Measurements from ENCODE around the gene PEX7. TPM values are rescaled to one million over a fixed set of nuclear protein-coding genes. Genes with fewer than 3 reads are reported as not detected.
"Not testable (repeated sequence)": the region's sequence is repeated elsewhere in the genome, so short reads cannot be mapped to it uniquely, and the experiment has no call there.

PEX7 gene
- total RNA-seq, 1 donor from 2014 or later: 10.4 TPM

GRCh38 chr6:136932599-136932998, 110.2 kb downstream of the PEX7 start:
- Histone ChIP-seq H3K4me1 (ENCODE audit: control insufficient read depth in 3 of 3, insufficient read depth in 3 of 3, low read length in 3 of 3) (no peaks in the 10 kb centered on the region), H3K9me3 (ENCODE audit: control insufficient read depth in 3 of 3, low read length in 3 of 3) (no peaks in the 10 kb centered on the region), H3K36me3 (ENCODE audit: control insufficient read depth in 3 of 3, insufficient read depth in 3 of 3, low read length in 3 of 3) (no peaks in the 10 kb centered on the region), H3K9ac (ENCODE audit: low read depth in 1 of 3, low read length in 3 of 3) (no peak overlapping the region), H3K27ac (ENCODE audit: low read depth, low read length) (no peak overlapping the region), H3K27me3 (ENCODE audit: control insufficient read depth in 3 of 3, insufficient read depth in 3 of 3, low read length in 3 of 3) (peaks cover 0 to 4% (median 3%) of the 10 kb centered on the region in 3 donors), H3K4me3 (ENCODE audit: low read length in 3 of 3) (no peak overlapping the region)

- Histone ChIP-seq H3K27ac (ENCODE audit: low read depth, low read length) (no peak overlapping the region), H3K27me3 (ENCODE audit: control insufficient read depth in 3 of 3, insufficient read depth in 3 of 3, low read length in 3 of 3) (no peaks in the 10 kb centered on the region), H3K4me1 (ENCODE audit: control insufficient read depth in 3 of 3, insufficient read depth in 3 of 3, low read length in 3 of 3) (no peaks in the 10 kb centered on the region), H3K9ac (ENCODE audit: low read depth in 1 of 3, low read length in 3 of 3) (no peak overlapping the region), H3K4me3 (ENCODE audit: low read length in 3 of 3) (no peak overlapping the region), H3K36me3 (ENCODE audit: control insufficient read depth in 3 of 3, insufficient read depth in 3 of 3, low read length in 3 of 3) (no peaks in the 10 kb centered on the region), H3K9me3 (ENCODE audit: control insufficient read depth in 3 of 3, low read length in 3 of 3) (no peaks in the 10 kb centered on the region)
These were observed 122.7 kb downstream of the PEX7 start for GRCh38 chr6:136945072-136945471.

GRCh38 chr6:136945711-136946121, 123.3 kb downstream of the PEX7 start:
- H3K36me3 ChIP-seq (ENCODE audit: control insufficient read depth in 3 of 3, insufficient read depth in 3 of 3, low read length in 3 of 3): no peaks in the 10 kb centered on the region
- no peaks in the 10 kb centered on the region for H3K4me1 ChIP-seq (ENCODE audit: control insufficient read depth in 3 of 3, insufficient read depth in 3 of 3, low read length in 3 of 3)
- no peak overlapping the region for H3K9ac ChIP-seq (ENCODE audit: low read depth in 1 of 3, low read length in 3 of 3)
- H3K4me3 ChIP-seq (ENCODE audit: low read length in 3 of 3): no peak overlapping the region
- no peaks in the 10 kb centered on the region for H3K27me3 ChIP-seq (ENCODE audit: control insufficient read depth in 3 of 3, insufficient read depth in 3 of 3, low read length in 3 of 3)
- no peak overlapping the region for H3K27ac ChIP-seq (ENCODE audit: low read depth, low read length)
- no peaks in the 10 kb centered on the region for H3K9me3 ChIP-seq (ENCODE audit: control insufficient read depth in 3 of 3, low read length in 3 of 3)

GRCh38 chr6:136947037-136947436, 124.6 kb downstream of the PEX7 start:
- no peak overlapping the region for H3K9ac ChIP-seq (ENCODE audit: low read depth in 1 of 3, low read length in 3 of 3)
- no peak overlapping the region for H3K4me3 ChIP-seq (ENCODE audit: low read length in 3 of 3)
- no peaks in the 10 kb centered on the region for H3K36me3 ChIP-seq (ENCODE audit: control insufficient read depth in 3 of 3, insufficient read depth in 3 of 3, low read length in 3 of 3)
- no peak overlapping the region for H3K27ac ChIP-seq (ENCODE audit: low read depth, low read length)
- no peaks in the 10 kb centered on the region for H3K27me3 ChIP-seq (ENCODE audit: control insufficient read depth in 3 of 3, insufficient read depth in 3 of 3, low read length in 3 of 3)
- H3K4me1 ChIP-seq (ENCODE audit: control insufficient read depth in 3 of 3, insufficient read depth in 3 of 3, low read length in 3 of 3): no peaks in the 10 kb centered on the region
- no peaks in the 10 kb centered on the region for H3K9me3 ChIP-seq (ENCODE audit: control insufficient read depth in 3 of 3, low read length in 3 of 3)

DNA sequence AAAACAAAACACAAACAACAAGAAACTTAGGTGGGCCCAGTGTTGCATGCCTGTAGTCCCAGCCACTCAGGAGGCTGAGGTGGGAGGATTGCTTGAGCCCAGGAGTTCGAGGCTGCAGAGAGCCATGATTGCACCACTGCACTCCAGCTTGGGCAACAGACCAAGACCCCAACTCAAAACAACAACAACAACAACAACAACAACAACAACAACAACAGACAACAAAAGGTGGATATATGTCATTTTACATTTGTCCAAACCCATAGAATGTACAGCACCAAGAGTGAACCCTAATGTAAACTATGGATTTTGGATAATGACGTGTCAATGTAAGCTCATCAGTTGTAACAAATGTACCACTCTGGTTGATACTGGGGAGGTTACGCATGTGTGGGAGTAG, 127.6 kb downstream of the PEX7 start:
- not testable (repeated sequence) for H3K27ac ChIP-seq (ENCODE audit: low read depth, low read length); H3K4me3 ChIP-seq (ENCODE audit: low read length in 3 of 3); H3K9me3 ChIP-seq (ENCODE audit: control insufficient read depth in 3 of 3, low read length in 3 of 3); H3K36me3 ChIP-seq (ENCODE audit: control insufficient read depth in 3 of 3, insufficient read depth in 3 of 3, low read length in 3 of 3); H3K4me1 ChIP-seq (ENCODE audit: control insufficient read depth in 3 of 3, insufficient read depth in 3 of 3, low read length in 3 of 3); H3K9ac ChIP-seq (ENCODE audit: low read depth in 1 of 3, low read length in 3 of 3); H3K27me3 ChIP-seq (ENCODE audit: control insufficient read depth in 3 of 3, insufficient read depth in 3 of 3, low read length in 3 of 3)

- no peaks in the 10 kb centered on the region for H3K4me1 ChIP-seq (ENCODE audit: control insufficient read depth in 3 of 3, insufficient read depth in 3 of 3, low read length in 3 of 3)
- no peak overlapping the region for H3K27ac ChIP-seq (ENCODE audit: low read depth, low read length)
- no peak overlapping the region for H3K4me3 ChIP-seq (ENCODE audit: low read length in 3 of 3)
- H3K9ac ChIP-seq (ENCODE audit: low read depth in 1 of 3, low read length in 3 of 3): no peak overlapping the region
- H3K9me3 ChIP-seq (ENCODE audit: control insufficient read depth in 3 of 3, low read length in 3 of 3): no peaks in the 10 kb centered on the region
- H3K36me3 ChIP-seq (ENCODE audit: control insufficient read depth in 3 of 3, insufficient read depth in 3 of 3, low read length in 3 of 3): no peaks in the 10 kb centered on the region
- no peaks in the 10 kb centered on the region for H3K27me3 ChIP-seq (ENCODE audit: control insufficient read depth in 3 of 3, insufficient read depth in 3 of 3, low read length in 3 of 3)
These were observed 128.2 kb downstream of the PEX7 start for GRCh38 chr6:136950436-136951126.

DNA sequence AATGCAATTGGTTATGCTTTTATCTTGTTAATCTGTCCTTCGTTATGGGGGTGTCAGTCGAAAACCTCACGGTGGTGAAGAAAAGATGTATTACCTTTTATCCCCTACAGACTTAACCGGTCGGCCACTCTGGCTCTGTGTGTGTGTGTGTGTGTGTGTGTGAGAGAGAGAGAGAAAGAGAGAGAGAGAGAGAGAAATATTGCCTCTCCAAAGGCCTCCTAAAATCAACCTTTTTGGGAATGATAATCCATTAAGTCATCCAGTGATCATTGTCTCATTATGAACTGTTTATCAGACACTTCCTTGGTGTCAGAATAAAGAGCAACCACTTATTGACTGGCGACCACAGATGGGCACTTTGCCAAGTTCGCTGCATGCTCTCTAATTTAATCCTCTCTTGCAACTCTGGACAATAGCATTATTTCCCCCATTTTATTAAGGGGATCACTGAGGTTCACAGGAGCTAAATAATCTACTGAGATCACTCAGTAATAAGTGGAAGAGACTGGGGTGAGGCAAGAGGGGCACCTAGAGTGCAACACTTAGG, 130.4 kb downstream of the PEX7 start:
- no peaks in the 10 kb centered on the region for H3K9me3 ChIP-seq (ENCODE audit: control insufficient read depth in 3 of 3, low read length in 3 of 3)
- H3K27ac ChIP-seq (ENCODE audit: low read depth, low read length): no peak overlapping the region
- no peak overlapping the region for H3K9ac ChIP-seq (ENCODE audit: low read depth in 1 of 3, low read length in 3 of 3)
- no peak overlapping the region for H3K4me3 ChIP-seq (ENCODE audit: low read length in 3 of 3)
- no peaks in the 10 kb centered on the region for H3K27me3 ChIP-seq (ENCODE audit: control insufficient read depth in 3 of 3, insufficient read depth in 3 of 3, low read length in 3 of 3)
- no peaks in the 10 kb centered on the region for H3K4me1 ChIP-seq (ENCODE audit: control insufficient read depth in 3 of 3, insufficient read depth in 3 of 3, low read length in 3 of 3)
- no peaks in the 10 kb centered on the region for H3K36me3 ChIP-seq (ENCODE audit: control insufficient read depth in 3 of 3, insufficient read depth in 3 of 3, low read length in 3 of 3)

GRCh38 chr6:136955123-136955522, 132.7 kb downstream of the PEX7 start:
- Histone ChIP-seq H3K36me3 (ENCODE audit: control insufficient read depth in 3 of 3, insufficient read depth in 3 of 3, low read length in 3 of 3) (no peaks in the 10 kb centered on the region), H3K9ac (ENCODE audit: low read depth in 1 of 3, low read length in 3 of 3) (no peak overlapping the region), H3K4me1 (ENCODE audit: control insufficient read depth in 3 of 3, insufficient read depth in 3 of 3, low read length in 3 of 3) (no peaks in the 10 kb centered on the region), H3K4me3 (ENCODE audit: low read length in 3 of 3) (no peak overlapping the region), H3K9me3 (ENCODE audit: control insufficient read depth in 3 of 3, low read length in 3 of 3) (no peaks in the 10 kb centered on the region), H3K27ac (ENCODE audit: low read depth, low read length) (no peak overlapping the region), H3K27me3 (ENCODE audit: control insufficient read depth in 3 of 3, insufficient read depth in 3 of 3, low read length in 3 of 3) (peaks cover 0 to 9% (median 5%) of the 10 kb centered on the region in 3 donors)

GRCh38 chr6:136956590-136957544, 134.5 kb downstream of the PEX7 start:
- no peaks in the 10 kb centered on the region for H3K9me3 ChIP-seq (ENCODE audit: control insufficient read depth in 3 of 3, low read length in 3 of 3)
- no peak overlapping the region for H3K9ac ChIP-seq (ENCODE audit: low read depth in 1 of 3, low read length in 3 of 3)
- no peak overlapping the region for H3K27ac ChIP-seq (ENCODE audit: low read depth, low read length)
- H3K27me3 ChIP-seq (ENCODE audit: control insufficient read depth in 3 of 3, insufficient read depth in 3 of 3, low read length in 3 of 3): peaks cover 0 to 9% (median 5%) of the 10 kb centered on the region in 3 donors
- no peaks in the 10 kb centered on the region for H3K4me1 ChIP-seq (ENCODE audit: control insufficient read depth in 3 of 3, insufficient read depth in 3 of 3, low read length in 3 of 3)
- H3K36me3 ChIP-seq (ENCODE audit: control insufficient read depth in 3 of 3, insufficient read depth in 3 of 3, low read length in 3 of 3): no peaks in the 10 kb centered on the region
- H3K4me3 ChIP-seq (ENCODE audit: low read length in 3 of 3): no peak overlapping the region

- H3K36me3 ChIP-seq (ENCODE audit: control insufficient read depth in 3 of 3, insufficient read depth in 3 of 3, low read length in 3 of 3): no peaks in the 10 kb centered on the region
- no peak overlapping the region for H3K4me3 ChIP-seq (ENCODE audit: low read length in 3 of 3)
- H3K27ac ChIP-seq (ENCODE audit: low read depth, low read length): no peak overlapping the region
- H3K4me1 ChIP-seq (ENCODE audit: control insufficient read depth in 3 of 3, insufficient read depth in 3 of 3, low read length in 3 of 3): peaks cover 0 to under 1% (median 0%) of the 10 kb centered on the region in 3 donors
- peaks cover 0 to 9% (median 5%) of the 10 kb centered on the region in 3 donors for H3K27me3 ChIP-seq (ENCODE audit: control insufficient read depth in 3 of 3, insufficient read depth in 3 of 3, low read length in 3 of 3)
- no peaks in the 10 kb centered on the region for H3K9me3 ChIP-seq (ENCODE audit: control insufficient read depth in 3 of 3, low read length in 3 of 3)
- H3K9ac ChIP-seq (ENCODE audit: low read depth in 1 of 3, low read length in 3 of 3): no peak overlapping the region
These were observed 135.8 kb downstream of the PEX7 start for GRCh38 chr6:136958168-136958567.

All from skeletal muscle tissue (tissue), 4 donors.